K562 (cell line): ENCODE results near the gene GPC2. TPM values are rescaled to one million over a fixed set of nuclear protein-coding genes. Genes with fewer than 3 reads are reported as not detected.

Experiments used
- ATAC-seq: fragments of 200-7000 bp; cut with Tn5 transposase; 3 replicates; pipeline ENCODE4 v1.9.1; 2020; ENCODE audit warnings: moderate library complexity
- BruUV-seq: library from RNA; stranded (reverse); fragments of 400-500 nt; replicated peaks from 2 replicates; lab custom pipeline; 2021; lab: Mats Ljungman, UMichigan
- CTCF ChIA-PET: fragments of 300-600 bp; formaldehyde crosslinking; extraction: SDS; loops from one replicate; lab custom pipeline; 2021; ENCODE audit warnings: low intra/inter-chr PET ratio; lab: Yijun Ruan, JAX
- POLR2A ChIA-PET: fragments of 300-600, 350-650 bp; sonication (Branson Sonifier 250); formaldehyde crosslinking; extraction: SDS; loops from one replicate; lab custom pipeline; 2021; ENCODE audit warnings: antibody characterized with exemption, inconsistent platforms; lab: Yijun Ruan, JAX
- DNase-seq, 4 experiments: peaks; one replicate each; pipeline versions ENCODE4 v3.0.0 to v3.0.0-alpha.2; 2011 to 2018; ENCODE audit warnings: low spot score in 3 of 4, mixed read lengths in 3 of 4; ENCODE audit errors: extremely low read depth in 1 of 4
- FAIRE-seq: peaks from 2 replicates; lab custom pipeline; 2011; peaks lifted over from hg19 to GRCh38; lab: Jason Lieb, UNC
- H2AFZ ChIP-seq: 2 replicates; pipeline ENCODE4 v1.6.0; 2011; ENCODE audit warnings: low read depth, low read length, control low read depth, inconsistent platforms
- H3K27ac ChIP-seq: fragments of 200-600 bp; 3 replicates; pipeline ENCODE4 v1.8.0; 2011; ENCODE audit warnings: low read depth, mild to moderate bottlenecking, control low read depth, inconsistent platforms, low read length, moderate library complexity, mixed read lengths; ENCODE audit errors: extremely low read depth
- H3K27me3 ChIP-seq, 2 experiments: fragments of 300-600 bp in 1 of 2; 2 replicates in 1 of 2; 3 replicates in 1 of 2; pipeline versions ENCODE4 v1.6.0 to v1.8.0; 2011; ENCODE audit warnings: inconsistent platforms in 2 of 2, low read length in 2 of 2, mild to moderate bottlenecking in 1 of 2, mixed read lengths in 1 of 2, moderate library complexity in 1 of 2; ENCODE audit not compliant: control insufficient read depth in 2 of 2, insufficient read depth in 2 of 2
- H3K36me3 ChIP-seq: fragments of 300-600 bp; 3 replicates; pipeline ENCODE4 v1.8.0; 2011; ENCODE audit warnings: mild to moderate bottlenecking, low read length, inconsistent platforms; ENCODE audit not compliant: control insufficient read depth, insufficient read depth
- H3K4me1 ChIP-seq, 2 experiments: fragments of 200-600 bp in 1 of 2; replicated peaks in 1 of 2; 2 replicates in 1 of 2; 3 replicates in 1 of 2; pipeline versions ENCODE4 v1.5.1 to v1.8.0; 2011; ENCODE audit warnings: inconsistent platforms in 2 of 2, low read length in 2 of 2, mild to moderate bottlenecking in 1 of 2, mixed read lengths in 1 of 2, moderate library complexity in 1 of 2; ENCODE audit not compliant: control insufficient read depth in 2 of 2, insufficient read depth in 2 of 2
- H3K4me2 ChIP-seq: 2 replicates; pipeline ENCODE4 v1.6.1; 2011; ENCODE audit warnings: low read length, control low read depth, inconsistent platforms, mixed read lengths; ENCODE audit not compliant: insufficient read depth
- H3K4me3 ChIP-seq: fragments of 200-600 bp; sonication (generic), shearing (Covaris generic); 2 replicates; pipeline ENCODE4 v1.5.1; 2016; ENCODE audit warnings: control low read depth, inconsistent platforms
- H3K79me2 ChIP-seq: fragments of 200-600 bp; 3 replicates; pipeline ENCODE4 v1.8.0; 2011; ENCODE audit warnings: low read length, inconsistent platforms; ENCODE audit not compliant: control insufficient read depth, insufficient read depth
- H3K9ac ChIP-seq, 2 experiments: 2 replicates each; pipeline versions ENCODE4 v1.6.0 to v1.6.1; 2011; ENCODE audit warnings: low read depth in 2 of 2, low read length in 2 of 2, control low read depth in 1 of 2, inconsistent platforms in 1 of 2, mild to moderate bottlenecking in 1 of 2, mixed read lengths in 1 of 2; ENCODE audit not compliant: insufficient read depth in 1 of 2
- H3K9me1 ChIP-seq: one replicate; pipeline ENCODE4 v1.6.0; 2011; ENCODE audit warnings: inconsistent platforms, mild to moderate bottlenecking, low read length, moderate library complexity; ENCODE audit not compliant: control insufficient read depth, insufficient read depth
- H3K9me3 ChIP-seq: replicated peaks from 2 replicates; pipeline ENCODE4 v1.5.1; 2011; ENCODE audit warnings: low read depth, low read length, inconsistent platforms; ENCODE audit not compliant: control insufficient read depth, insufficient read depth
- H4K20me1 ChIP-seq: replicated peaks from 2 replicates; pipeline ENCODE4 v1.6.1; 2011; ENCODE audit warnings: low read length, inconsistent platforms, mixed read lengths; ENCODE audit not compliant: control insufficient read depth, insufficient read depth
- BACH1 ChIP-seq: fragments of 200-800 bp; sonication (Bioruptor generic); IDR thresholded peaks from 2 replicates; pipeline ENCODE4 v1.6.1; 2016; ENCODE audit warnings: missing genetic modification characterization, missing compliant biosample characterization
- CBX5 ChIP-seq: IDR thresholded peaks from 2 replicates; pipeline ENCODE4 v1.6.1; 2014; ENCODE audit warnings: low read depth, borderline replicate concordance
- CEBPB ChIP-seq: fragments of 450-650 bp; IDR thresholded peaks from 2 replicates; pipeline ENCODE4 v1.6.1; 2016; ENCODE audit warnings: missing genetic modification characterization, missing compliant biosample characterization
- CHD4 ChIP-seq: fragments of 200-600 bp; sonication (generic); IDR thresholded peaks from 3 replicates; pipeline ENCODE4 v1.6.1; 2012; ENCODE audit warnings: low read depth, mild to moderate bottlenecking, mixed read lengths, low read length, inconsistent platforms; ENCODE audit not compliant: insufficient read depth, insufficient replicate concordance, poor library complexity, severe bottlenecking
- FOXK2 ChIP-seq, 2 experiments: fragments of 450-650 bp; IDR thresholded peaks in 1 of 2; conservative IDR thresholded peaks in 1 of 2; 2 replicates each; pipeline ENCODE4 v1.6.1; 2016; ENCODE audit warnings: low read depth in 2 of 2, mild to moderate bottlenecking in 1 of 2
- HMG20A ChIP-seq: fragments of 450-650 bp; formaldehyde crosslinking; conservative IDR thresholded peaks from 2 replicates; pipeline ENCODE4 v1.4.0; 2020; ENCODE audit warnings: mild to moderate bottlenecking, mixed read lengths
- IFI16 ChIP-seq: fragments of 250-450 bp; sonication (Bioruptor Pico); IDR thresholded peaks from 2 replicates; pipeline ENCODE4 v2.1.2; 2022; ENCODE audit warnings: mild to moderate bottlenecking, inconsistent platforms
- MTA3 ChIP-seq: fragments of 450-650 bp; formaldehyde crosslinking; IDR thresholded peaks from 2 replicates; pipeline ENCODE4 v1.6.1; 2017; ENCODE audit warnings: mild to moderate bottlenecking, borderline replicate concordance
- NFRKB ChIP-seq: fragments of 450-650 bp; IDR thresholded peaks from 2 replicates; pipeline ENCODE4 v1.6.1; 2016; ENCODE audit warnings: low read depth
- NR2C1 ChIP-seq, 2 experiments: fragments of 450-650 bp; IDR thresholded peaks; 2 replicates each; pipeline ENCODE4 v1.6.1; 2017; ENCODE audit warnings: mild to moderate bottlenecking in 2 of 2, antibody characterized with exemption in 1 of 2, inconsistent platforms in 1 of 2, missing compliant biosample characterization in 1 of 2, missing genetic modification characterization in 1 of 2
- SIN3A ChIP-seq, 2 experiments: fragments of 150-350 bp in 1 of 2; IDR thresholded peaks; 2 replicates each; pipeline ENCODE4 v1.6.1; 2011 to 2016; ENCODE audit warnings: borderline replicate concordance in 2 of 2, low read depth in 2 of 2, low read length in 2 of 2, mild to moderate bottlenecking in 2 of 2, moderate library complexity in 2 of 2; ENCODE audit not compliant: control insufficient read depth in 1 of 2
- SMAD4 ChIP-seq: fragments of 250-450 bp; sonication (Bioruptor Pico); conservative IDR thresholded peaks from 2 replicates; pipeline ENCODE4 v1.8.0; 2021; ENCODE audit warnings: inconsistent platforms, mild to moderate bottlenecking, moderate library complexity
- SRSF3 ChIP-seq: fragments of 200-400 bp; formaldehyde crosslinking; IDR thresholded peaks from 2 replicates; pipeline ENCODE4 v1.6.1; 2016; ENCODE audit warnings: mild to moderate bottlenecking, low read length, moderate library complexity; ENCODE audit not compliant: insufficient read depth
- TOE1 ChIP-seq, 2 experiments: fragments of 450-650 bp in 1 of 2; sonication (generic) in 1 of 2; formaldehyde crosslinking in 1 of 2; IDR thresholded peaks; 2 replicates each; pipeline versions ENCODE4 v1.7.1 to v1.8.0; 2016 to 2022; ENCODE audit warnings: borderline replicate concordance in 2 of 2, mild to moderate bottlenecking in 2 of 2, antibody characterized with exemption in 1 of 2, inconsistent platforms in 1 of 2, low read depth in 1 of 2, missing genetic modification reagents in 1 of 2, moderate library complexity in 1 of 2
- ZNF239 ChIP-seq: fragments of 250-450 bp; sonication (Bioruptor Pico); IDR thresholded peaks from 2 replicates; pipeline ENCODE4 v1.4.0; 2020; ENCODE audit warnings: mild to moderate bottlenecking
- ZNF311 ChIP-seq: fragments of 250-450 bp; sonication (Bioruptor Pico); IDR thresholded peaks from 2 replicates; pipeline ENCODE4 v1.4.0; 2020; ENCODE audit warnings: mild to moderate bottlenecking, moderate library complexity
- ZNF431 ChIP-seq: sonication (generic); formaldehyde crosslinking; IDR thresholded peaks from 2 replicates; pipeline ENCODE4 v1.8.0; 2022; ENCODE audit warnings: mild to moderate bottlenecking, missing genetic modification reagents
- whole genome bisulfite sequencing: fragments of 100-300 bp; shearing (Covaris generic); methylation state at CpG from one replicate; pipeline ENCODE4 v1.1.6; 2016; ENCODE audit warnings: low coverage, mixed read lengths; ENCODE audit not compliant: insufficient coverage; ENCODE audit errors: missing lambda C conversion rate; 5-methylcytosine and 5-hydroxymethylcytosine counted together
- in situ Hi-C: fragments of 300-500 bp; cut with MboI; formaldehyde crosslinking; loops from 4 replicates; pipeline ENCODE4 v1.15.0; 2018; ENCODE audit warnings: inconsistent platforms, mixed read lengths
- intact Hi-C: fragments of 100-400 bp; cut with micrococcal nuclease; formaldehyde crosslinking; loops from 2 replicates; pipeline ENCODE4 v1.14.2; 2022
- polyA plus RNA-seq, 8 experiments: library from polyadenylated mRNA; depleted of rRNA in 4 of 8; stranded (reverse) in 5 of 8; unstranded in 3 of 8; fragments of >200 nt; fragmentation: Nextera tagmentation in 2 of 8; fragmentation: Illumina TruSeq in 1 of 8; extraction: Ambion mirVana in 2 of 8; extraction: Trizol in 1 of 8; gene quantifications; 2 replicates each; pipeline versions ENCODE4 v1.2.1 to v1.2.3, GENCODE V29; 2011 to 2014; ENCODE audit warnings: inconsistent platforms in 1 of 8, missing spikeins in 1 of 8
- total RNA-seq, 7 experiments: library from RNA; depleted of rRNA in 6 of 7; stranded (reverse); fragments of >200 nt in 6 of 7; fragmentation: Illumina TruSeq in 2 of 7; extraction: Trizol in 2 of 7; gene quantifications; 2 replicates each; pipeline versions ENCODE4 v1.2.1 to v1.2.3, GENCODE V29; 2011 to 2021; ENCODE audit warnings: low replicate concordance in 1 of 7
- TF ChIP-seq, protein P1 (sequence below): fragments of 450-650 bp; IDR thresholded peaks from 2 replicates; pipeline ENCODE4 v1.6.1; 2017; ENCODE audit warnings: mild to moderate bottlenecking, moderate library complexity

GPC2 gene
- total and polyA plus RNA-seq, 9 of the 15 experiments (the other 6 are each of a cell fraction or from before 2014, with no cell fraction given), result 0.06 to 7.7 (median 1.4) TPM; not detected in 1

GRCh38 chr7:100148559-100149328, 28.4 kb downstream of the GPC2 start, which contains the start of gene LAMTOR4:
Gene LAMTOR4 (plus strand): TSS chr7:100148918. CDS start chr7:100148973, 55 bp downstream.
- intact Hi-C loops, result loop anchor here (1.0 kb wide), 1 partner anchor 42 kb away; no protein-coding TSS in a partner anchor
- peak; percentile 99 for ATAC-seq
- H4K20me1 ChIP-seq, result no peaks in the 10 kb centered on the region
- peak within 1 kb of the TSS; percentile 98 for H2AFZ ChIP-seq
- H3K36me3 ChIP-seq, result peaks cover 31% of the 10 kb centered on the region; the same call in 2 of the 3 replicates
- peak; percentile 100 for FAIRE-seq
- H3K9me1 ChIP-seq, result no peaks in the 10 kb centered on the region
- WGBS, result 1% methylated on average over 43 of the region's 46 CpGs
- ChIA-PET POLR2A (interaction anchor here (0.6 to 1.6 kb wide), 13 partner anchors 8 to 371 kb away, joined by 3 to 13 read pairs (median 3); partner anchors contain the start of genes AP4M1, COPS6 and MCM7), CTCF (no interaction called here)
- peaks cover 18% of the 10 kb centered on the region for H3K79me2 ChIP-seq
- no TSS peak for BruUV-seq
- H3K9me3 ChIP-seq, result no peaks in the 10 kb centered on the region
- peak; percentile 99 to 100 (median 100) for DNase-seq
- H3K9ac ChIP-seq, result peak within 1 kb of the TSS; percentile 77 to 93
- H3K4me3 ChIP-seq, result peak within 1 kb of the TSS; percentile 87
- peaks cover 14 to 37% of the 10 kb centered on the region in 2 experiments; a peak in 4 of 5 replicates for H3K4me1 ChIP-seq
- no peaks in the 10 kb centered on the region for H3K27me3 ChIP-seq
- H3K4me2 ChIP-seq, result peak within 1 kb of the TSS; percentile 95
- in situ Hi-C loops, result no loop called here
- peak within 1 kb of the TSS; percentile 68 for H3K27ac ChIP-seq
- no peak for TF ChIP-seq ZNF431 (CRISPR knock-in tag)
- TF ChIP-seq TOE1 (IDR thresholded peaks at IDR 0.05; ENCODE audit: borderline replicate concordance), result peak; percentile 99
- no peak for TF ChIP-seq TOE1 (CRISPR knock-in tag; IDR thresholded peaks at IDR 0.05; ENCODE audit: borderline replicate concordance, low read depth)
- TF ChIP-seq IFI16, result no peak
- no peak; a peak in 1 of 4 replicates for TF ChIP-seq SIN3A (IDR thresholded peaks at IDR 0.05; ENCODE audit: borderline replicate concordance in 2 of 2, control insufficient read depth in 1 of 2, low read depth in 2 of 2, low read length in 2 of 2)
- no peak for TF ChIP-seq BACH1 (tag)
- no peak for TF ChIP-seq HMG20A (CRISPR knock-in tag)
- TF ChIP-seq CHD4, result no peak
- no peak for TF ChIP-seq SRSF3
- TF ChIP-seq, protein P1, sequence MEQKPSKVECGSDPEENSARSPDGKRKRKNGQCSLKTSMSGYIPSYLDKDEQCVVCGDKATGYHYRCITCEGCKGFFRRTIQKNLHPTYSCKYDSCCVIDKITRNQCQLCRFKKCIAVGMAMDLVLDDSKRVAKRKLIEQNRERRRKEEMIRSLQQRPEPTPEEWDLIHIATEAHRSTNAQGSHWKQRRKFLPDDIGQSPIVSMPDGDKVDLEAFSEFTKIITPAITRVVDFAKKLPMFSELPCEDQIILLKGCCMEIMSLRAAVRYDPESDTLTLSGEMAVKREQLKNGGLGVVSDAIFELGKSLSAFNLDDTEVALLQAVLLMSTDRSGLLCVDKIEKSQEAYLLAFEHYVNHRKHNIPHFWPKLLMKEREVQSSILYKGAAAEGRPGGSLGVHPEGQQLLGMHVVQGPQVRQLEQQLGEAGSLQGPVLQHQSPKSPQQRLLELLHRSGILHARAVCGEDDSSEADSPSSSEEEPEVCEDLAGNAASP, result no peak
- TF ChIP-seq CEBPB, result peak; percentile 99
- peak; percentile 54; the same call in 1 of the 2 replicates for TF ChIP-seq SMAD4 (CRISPR knock-in tag)
- TF ChIP-seq FOXK2 (conservative IDR thresholded peaks at IDR 0.05 in 1 of 2, IDR thresholded peaks at IDR 0.05 in 1 of 2; ENCODE audit: low read depth in 2 of 2), result peak in 1 of 2 experiments; percentile 82; a peak in 2 of 4 replicates
- no peak for TF ChIP-seq ZNF311 (CRISPR knock-in tag)
- TF ChIP-seq NFRKB, result 0 out of 2 replicates have a peak, but pooled peaks have one; percentile 11
- no peak; the same call in 1 of the 2 replicates for TF ChIP-seq NR2C1 (IDR thresholded peaks at IDR 0.05)
- no peak for TF ChIP-seq NR2C1 (tag; IDR thresholded peaks at IDR 0.05)
- no peak for TF ChIP-seq CBX5
- TF ChIP-seq MTA3, result peak; percentile 80; the same call in 1 of the 2 replicates
- no peak for TF ChIP-seq ZNF239 (CRISPR knock-in tag)
